Measurements from ENCODE around the gene FAM53A.
"Not testable (repeated sequence)": the region's sequence is repeated elsewhere in the genome, so short reads cannot be mapped to it uniquely, and the experiment has no call there.

The FAM53A gene

GRCh38 chr4:1622956-1623355 lies 61.2 kb downstream of the FAM53A start:
- DNase-seq (ENCODE audit: low read depth in 3 of 3): no peak

- DNase-seq (ENCODE audit: low read depth in 3 of 3): no peak
These were observed 61.9 kb downstream of the FAM53A start for GRCh38 chr4:1622238-1622637.

GRCh38 chr4:1621526-1621925 lies 62.6 kb downstream of the FAM53A start:
- DNase-seq (ENCODE audit: low read depth in 3 of 3): no peak

- DNase-seq (ENCODE audit: low read depth in 3 of 3): no peak
These were observed 64.9 kb downstream of the FAM53A start for GRCh38 chr4:1619151-1619672.

- no peak for DNase-seq (ENCODE audit: low read depth in 3 of 3)
These were observed 65.7 kb downstream of the FAM53A start for GRCh38 chr4:1618438-1618837.

- DNase-seq (ENCODE audit: low read depth in 3 of 3): no peak
These were observed 67.6 kb downstream of the FAM53A start for GRCh38 chr4:1616557-1616930.

GRCh38 chr4:1615786-1616556 lies 68.1 kb downstream of the FAM53A start:
- no peak for DNase-seq (ENCODE audit: low read depth in 3 of 3)

GRCh38 chr4:1614854-1615595 lies 69.1 kb downstream of the FAM53A start:
- DNase-seq (ENCODE audit: low read depth in 3 of 3): no peak

- no peak for DNase-seq (ENCODE audit: low read depth in 3 of 3)
These were observed 69.6 kb downstream of the FAM53A start for GRCh38 chr4:1614502-1614853.

GRCh38 chr4:1614049-1614448 lies 70.1 kb downstream of the FAM53A start:
- DNase-seq (ENCODE audit: low read depth in 3 of 3): no peak

- DNase-seq (ENCODE audit: low read depth in 3 of 3): no peak
These were observed 71.0 kb downstream of the FAM53A start for GRCh38 chr4:1613099-1613495.

- DNase-seq (ENCODE audit: low read depth in 3 of 3): no peak
These were observed 71.6 kb downstream of the FAM53A start for GRCh38 chr4:1612278-1613098.

- DNase-seq (ENCODE audit: low read depth in 3 of 3): no peak
These were observed 72.6 kb downstream of the FAM53A start for GRCh38 chr4:1611501-1611870.

GRCh38 chr4:1610791-1611500 lies 73.2 kb downstream of the FAM53A start:
- no peak for DNase-seq (ENCODE audit: low read depth in 3 of 3)

GRCh38 chr4:1609901-1610790 lies 74.0 kb downstream of the FAM53A start:
- DNase-seq (ENCODE audit: low read depth in 3 of 3): no peak

GRCh38 chr4:1608821-1609500 lies 75.2 kb downstream of the FAM53A start:
- DNase-seq (ENCODE audit: low read depth in 3 of 3): no peak

GRCh38 chr4:1608196-1608820 lies 75.8 kb downstream of the FAM53A start:
- no peak for DNase-seq (ENCODE audit: low read depth in 3 of 3)

GRCh38 chr4:1607436-1608195 lies 76.5 kb downstream of the FAM53A start:
- DNase-seq (ENCODE audit: low read depth in 3 of 3): not testable (repeated sequence)

GRCh38 chr4:1604706-1605205 lies 79.4 kb downstream of the FAM53A start:
- peak in 1 of 3 experiments; percentile 21 for DNase-seq (ENCODE audit: low read depth in 3 of 3)
